ENCODE measurements around the gene PRC1. TPM values are rescaled to one million over a fixed set of nuclear protein-coding genes. Genes with fewer than 3 reads are reported as not detected.

The PRC1 gene
- total RNA-seq, 1 experiment from 2014 or later = 75.7 TPM

- no peak for TF ChIP-seq CTCF (conservative IDR thresholded peaks at IDR 0.05)
- no peaks in the 10 kb centered on the region for H3K23me2 ChIP-seq (ENCODE audit: insufficient read length, low read depth, low read length, poor library complexity, severe bottlenecking)
- no peak overlapping the region for H4K8ac ChIP-seq (replicated peaks; ENCODE audit: insufficient read length, low read depth, low read length)
- peaks cover 57 to 84% (median 79%) of the 10 kb centered on the region in 3 experiments; a peak in 6 of 7 replicates for H3K36me3 Mint-ChIP-seq (ENCODE audit: insufficient read depth in 1 of 3, low read depth in 3 of 3)
- H3K79me2 ChIP-seq (ENCODE audit: insufficient read depth, low read length) = no peaks in the 10 kb centered on the region
- H3K4me3 Mint-ChIP-seq = no peak overlapping the region
- WGBS (ENCODE audit: extremely low coverage, insufficient read length, low lambda C conversion rate) = no CpG with 5 or more reads among the region's 21 CpGs
- no peak overlapping the region for H2BK5ac ChIP-seq (ENCODE audit: insufficient read length, low read length)
- H4K91ac ChIP-seq (ENCODE audit: insufficient read length, low read depth, low read length) = no peak overlapping the region
- H3K14ac ChIP-seq (ENCODE audit: insufficient read depth, low read length) = no peak overlapping the region
- H3K4me1 Mint-ChIP-seq = no peaks in the 10 kb centered on the region
- H4K5ac ChIP-seq (ENCODE audit: insufficient read length, low read depth, low read length) = no peak overlapping the region
- H2AK5ac ChIP-seq (ENCODE audit: insufficient read length, low read length) = no peak overlapping the region
- no peaks in the 10 kb centered on the region for H3K27me3 Mint-ChIP-seq (ENCODE audit: low read depth)
- H3K4me2 ChIP-seq (ENCODE audit: insufficient read depth, insufficient read length, low read length) = no peak overlapping the region
- H3K27me3 ChIP-seq (ENCODE audit: insufficient read depth, low read length) = no peaks in the 10 kb centered on the region
- H2BK20ac ChIP-seq (ENCODE audit: low read depth, low read length, poor library complexity, severe bottlenecking) = no peak overlapping the region
- DNase-seq = no peak
- no peaks in the 10 kb centered on the region for H4K20me1 ChIP-seq (ENCODE audit: control insufficient read depth, insufficient read depth, insufficient read length)
- H3K27ac Mint-ChIP-seq = no peak overlapping the region
- H3K56ac ChIP-seq (ENCODE audit: insufficient read length, low read depth, low read length) = no peak overlapping the region
- H3T11ph ChIP-seq (ENCODE audit: low read length) = no peak overlapping the region
- H2BK12ac ChIP-seq (ENCODE audit: insufficient read length, low read depth, low read length) = no peak overlapping the region
- H2BK15ac ChIP-seq (ENCODE audit: low read depth, low read length) = no peak overlapping the region
- H3K27ac ChIP-seq (ENCODE audit: insufficient read length, low read depth, low read length) = no peak overlapping the region
- no peaks in the 10 kb centered on the region for H3K4me1 ChIP-seq (ENCODE audit: insufficient read depth, low read length)
- H3K4ac ChIP-seq (ENCODE audit: low read depth, low read length) = no peak overlapping the region
- no peak overlapping the region for H2BK120ac ChIP-seq (ENCODE audit: low read depth, low read length, poor library complexity, severe bottlenecking)
- no peak overlapping the region for H3K9ac ChIP-seq (ENCODE audit: extremely low read depth, insufficient read length, low read length)
- no peak overlapping the region for H3K18ac ChIP-seq (ENCODE audit: insufficient read length, low read depth, low read length)
- H2AFZ ChIP-seq (ENCODE audit: low read length) = no peak overlapping the region
- no peaks in the 10 kb centered on the region for H3K9me3 Mint-ChIP-seq
- H3K23ac ChIP-seq (ENCODE audit: insufficient read length, low read depth, low read length) = no peak overlapping the region
- no peaks in the 10 kb centered on the region for H3K9me3 ChIP-seq (ENCODE audit: control insufficient read depth, low read depth, low read length)
- H3K79me1 ChIP-seq (ENCODE audit: insufficient read depth, low read depth, low read length, poor library complexity, severe bottlenecking) = peaks cover 4% of the 10 kb centered on the region
Measured at GRCh38 chr15:90974216-90974615, 20.1 kb downstream of the PRC1 start.

All from H9 (cell line).